Spinal cord (tissue), 10 donors: ENCODE results near the gene PAX5. TPM values are rescaled to one million over a fixed set of nuclear protein-coding genes. Genes with fewer than 3 reads are reported as not detected.
A peak's percentile ranks its signal among the peaks of the same experiment; 100 is the strongest.

ENCODE experiments used
- DNase-seq, 6 donors: peaks; one replicate each; pipeline versions ENCODE4 v3.0.0 to v3.0.0-alpha.2; 2013 to 2015; ENCODE audit warnings: low spot score in 6 of 6, low read depth in 4 of 6
- H3K27ac ChIP-seq: one replicate; pipeline ENCODE4 v1.5.1; 2013; ENCODE audit warnings: low read depth, low read length, control low read depth
- H3K27me3 ChIP-seq: one replicate; pipeline ENCODE4 v1.6.1; 2013; ENCODE audit warnings: low read length; ENCODE audit not compliant: control insufficient read depth, insufficient read depth
- H3K36me3 ChIP-seq: one replicate; pipeline ENCODE4 v1.6.1; 2013; ENCODE audit warnings: low read length; ENCODE audit not compliant: control insufficient read depth, insufficient read depth
- H3K4me1 ChIP-seq: one replicate; pipeline ENCODE4 v1.6.1; 2013; ENCODE audit warnings: low read length; ENCODE audit not compliant: control insufficient read depth, insufficient read depth
- H3K4me3 ChIP-seq: one replicate; pipeline ENCODE4 v1.5.1; 2013; ENCODE audit warnings: low read depth, low read length, control low read depth
- H3K9me3 ChIP-seq: one replicate; pipeline ENCODE4 v1.6.1; 2013; ENCODE audit warnings: low read length; ENCODE audit not compliant: control insufficient read depth, insufficient read depth
- WGBS: methylation state at CpG from one replicate; pipeline ENCODE4 v1.1.5; 2013; ENCODE audit warnings: missing lambda C conversion rate; ENCODE audit not compliant: insufficient coverage; 5-methylcytosine and 5-hydroxymethylcytosine counted together
- polyA plus RNA-seq, 2 donors: library from polyadenylated mRNA; unstranded; fragments of 120-200 nt; gene quantifications; one replicate each; pipeline ENCODE4 v1.2.1, GENCODE V29; 2013; ENCODE audit not compliant: insufficient read length in 2 of 2
- total RNA-seq, 2 donors: library from RNA; depleted of rRNA in 1 of 2; stranded (reverse); fragments of 120-200 nt in 1 of 2; fragments of >200 nt in 1 of 2; gene quantifications; one replicate each; pipeline versions ENCODE4 v1.2.3 to v1.2.4, GENCODE V29; 2013 to 2014
- donor health status: healthy.

Gene PAX5
- total and polyA plus RNA-seq, 4 donors = 0.89 to 2.6 (median 1.1) TPM

- no peak overlapping the region for H3K4me3 ChIP-seq
- DNase-seq = peak in 2 of 6 donors; percentile 84 to 88
- peaks cover 6% of the 10 kb centered on the region for H3K27me3 ChIP-seq
- H3K36me3 ChIP-seq = no peaks in the 10 kb centered on the region
- no peaks in the 10 kb centered on the region for H3K9me3 ChIP-seq
- WGBS = 27% methylated on average over 23 of the region's 31 CpGs
- peaks cover 29% of the 10 kb centered on the region for H3K4me1 ChIP-seq
- H3K27ac ChIP-seq = no peak overlapping the region
These were observed 169.3 kb downstream of the PAX5 start for GRCh38 chr9:36864491-36865410.

DNA sequence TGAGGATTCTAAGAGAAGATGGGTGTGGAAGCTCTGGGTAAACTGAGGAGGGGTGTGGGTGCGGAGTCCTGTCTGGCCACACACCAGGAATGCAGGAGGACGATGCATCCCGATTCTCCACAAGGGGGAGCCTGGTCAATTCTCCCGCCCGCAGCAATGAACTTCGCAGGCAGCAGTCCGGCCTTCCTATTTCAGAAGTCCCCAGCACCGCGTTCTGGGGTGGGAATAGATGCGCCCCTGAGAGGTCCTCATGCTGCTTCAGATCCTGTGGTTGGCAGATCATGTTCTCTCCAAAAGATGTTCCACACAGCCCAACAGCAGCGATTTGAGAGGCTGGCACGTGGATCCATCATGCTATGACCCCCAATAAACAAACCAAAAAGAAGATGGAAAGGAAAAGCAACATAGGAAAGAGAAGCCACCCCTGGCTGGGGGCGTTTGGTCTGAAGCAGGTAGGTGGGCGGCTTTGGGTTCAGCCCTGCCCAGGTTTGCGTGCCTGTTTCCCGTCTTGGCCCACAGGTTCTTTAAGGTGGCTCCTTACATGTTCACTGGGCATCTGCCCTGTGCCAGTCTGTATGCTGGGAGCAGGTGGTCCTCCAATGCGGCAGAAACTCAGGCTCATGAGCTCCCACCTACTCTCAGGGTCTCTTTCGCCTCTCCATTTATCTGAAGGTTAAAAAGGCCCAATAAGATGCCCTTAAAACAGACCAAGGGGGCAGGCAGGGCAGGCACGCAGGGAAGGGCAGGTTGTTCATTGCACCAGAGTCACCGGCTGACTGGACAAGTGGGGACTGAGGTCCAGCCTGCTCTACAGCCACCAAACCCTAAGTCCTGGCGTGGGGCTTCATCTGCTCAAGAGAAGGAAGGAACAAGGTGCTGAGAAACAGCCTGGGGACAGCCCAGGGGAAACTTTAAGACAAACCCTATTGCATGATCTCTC is 171.6 kb downstream of the PAX5 start:
- DNase-seq = peak in 2 of 6 donors; percentile 64 to 85
- H3K4me3 ChIP-seq = no peak overlapping the region
- no peaks in the 10 kb centered on the region for H3K9me3 ChIP-seq
- no peak overlapping the region for H3K27ac ChIP-seq
- WGBS = 51% methylated on average over 19 of the region's 21 CpGs
- peaks cover 21% of the 10 kb centered on the region for H3K4me1 ChIP-seq
- peaks cover 9% of the 10 kb centered on the region for H3K27me3 ChIP-seq
- no peaks in the 10 kb centered on the region for H3K36me3 ChIP-seq

DNA sequence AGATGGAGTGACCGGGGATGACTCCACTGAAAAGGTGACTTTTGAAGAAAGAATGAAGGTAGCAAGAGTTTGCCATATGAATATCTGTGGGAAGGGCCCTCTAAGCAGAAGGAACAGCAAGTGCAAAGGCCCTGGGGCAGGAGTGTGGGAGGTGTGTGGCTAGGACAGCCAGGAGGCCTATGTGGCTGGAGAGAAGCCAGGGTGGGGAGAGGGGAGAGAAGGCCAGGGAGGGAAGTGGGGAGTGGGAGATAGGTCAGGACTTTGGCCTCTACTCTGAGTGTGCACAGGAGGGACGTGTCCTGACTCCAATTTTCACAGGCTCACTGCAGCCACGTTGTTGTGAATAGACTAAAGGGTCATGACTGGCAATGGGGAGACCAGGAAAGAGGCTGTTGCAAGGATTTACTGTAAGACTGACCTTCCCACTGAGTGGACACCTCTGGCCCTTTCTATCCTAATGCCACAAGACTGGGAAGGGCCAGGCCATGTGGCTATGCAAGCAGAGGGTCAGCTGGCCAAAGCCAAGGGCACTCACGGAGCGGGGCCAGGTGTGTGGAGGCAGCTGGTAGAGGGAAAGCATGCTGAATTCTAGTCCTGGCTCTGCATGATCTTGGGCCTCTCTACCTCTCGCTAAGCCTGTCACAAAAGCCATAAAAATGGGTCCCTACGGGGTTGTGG is 172.4 kb downstream of the PAX5 start:
- WGBS = 84% methylated on average over 4 of the region's 7 CpGs
- H3K27ac ChIP-seq = no peak overlapping the region
- no peaks in the 10 kb centered on the region for H3K9me3 ChIP-seq
- peaks cover 21% of the 10 kb centered on the region for H3K4me1 ChIP-seq
- H3K4me3 ChIP-seq = no peak overlapping the region
- no peak for DNase-seq
- peaks cover 9% of the 10 kb centered on the region for H3K27me3 ChIP-seq
- no peaks in the 10 kb centered on the region for H3K36me3 ChIP-seq

DNA sequence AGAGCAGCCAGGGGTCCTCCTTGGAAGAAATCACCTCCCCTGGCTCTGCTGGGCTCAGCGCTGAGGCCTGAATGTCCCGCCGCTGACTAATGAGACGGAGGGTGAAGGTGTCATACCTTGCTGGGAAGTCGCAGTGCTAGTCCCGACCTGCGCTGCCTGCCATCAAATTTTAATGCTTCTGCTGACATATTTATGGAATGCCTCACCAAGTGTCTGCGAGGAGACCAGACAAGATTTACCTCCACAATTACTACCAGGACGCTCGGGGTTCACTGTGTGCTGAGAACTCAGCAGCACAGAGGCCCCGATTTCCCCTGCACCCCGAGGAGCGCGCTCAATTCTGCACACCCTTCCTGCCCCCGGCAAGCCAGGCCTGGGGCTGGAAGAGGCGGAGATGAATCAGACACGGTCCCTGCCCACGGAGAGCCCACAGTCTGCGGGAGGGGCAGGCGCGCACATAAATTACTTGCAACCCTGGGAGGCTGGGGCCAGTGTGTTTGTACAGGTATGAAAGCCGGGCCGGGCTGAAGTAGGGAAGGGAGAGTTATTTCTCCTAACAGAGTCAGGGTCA is 175.2 kb downstream of the PAX5 start:
- Histone ChIP-seq H3K36me3 (no peaks in the 10 kb centered on the region), H3K4me1 (peaks cover 17% of the 10 kb centered on the region), H3K4me3 (no peak overlapping the region), H3K27me3 (peaks cover 9% of the 10 kb centered on the region), H3K27ac (no peak overlapping the region), H3K9me3 (no peaks in the 10 kb centered on the region)
- DNase-seq = peak in 1 of 6 donors; percentile 49
- WGBS = 55% methylated on average over 21 of the region's 23 CpGs

GRCh38 chr9:36855448-36856315 is 178.4 kb downstream of the PAX5 start:
- H3K36me3 ChIP-seq = no peaks in the 10 kb centered on the region
- WGBS = 80% methylated on average over 9 of the region's 9 CpGs
- no peak for DNase-seq

GRCh38 chr9:36854751-36855150 is 179.3 kb downstream of the PAX5 start:
- peaks cover 17% of the 10 kb centered on the region for H3K4me1 ChIP-seq
- DNase-seq = no peak
- WGBS = 47% methylated on average over 6 of the region's 10 CpGs
- H3K36me3 ChIP-seq = no peaks in the 10 kb centered on the region
- no peak overlapping the region for H3K4me3 ChIP-seq
- H3K27ac ChIP-seq = no peak overlapping the region
- no peaks in the 10 kb centered on the region for H3K9me3 ChIP-seq
- peaks cover 9% of the 10 kb centered on the region for H3K27me3 ChIP-seq

More at GRCh38 chr9:36855448-36856315, 178.4 kb downstream of the PAX5 start:
- H3K27me3 ChIP-seq = peaks cover 9% of the 10 kb centered on the region
- no peak overlapping the region for H3K4me3 ChIP-seq
- peaks cover 17% of the 10 kb centered on the region for H3K4me1 ChIP-seq
- H3K27ac ChIP-seq = no peak overlapping the region
- no peaks in the 10 kb centered on the region for H3K9me3 ChIP-seq

- 59% methylated on average over 6 of the region's 13 CpGs for WGBS
- no peak for DNase-seq
- Histone ChIP-seq H3K9me3 (no peaks in the 10 kb centered on the region), H3K4me1 (peaks cover 15% of the 10 kb centered on the region), H3K4me3 (no peak overlapping the region), H3K36me3 (no peaks in the 10 kb centered on the region), H3K27ac (no peak overlapping the region), H3K27me3 (peaks cover 4% of the 10 kb centered on the region)
These were observed 180.0 kb downstream of the PAX5 start for GRCh38 chr9:36854034-36854433.

GRCh38 chr9:36853233-36853632 is 180.8 kb downstream of the PAX5 start:
- no peak for DNase-seq
- no peak overlapping the region for H3K4me3 ChIP-seq
- H3K4me1 ChIP-seq = peaks cover 14% of the 10 kb centered on the region
- no CpG with 5 or more reads among the region's 1 CpG for WGBS
- no peaks in the 10 kb centered on the region for H3K36me3 ChIP-seq
- H3K9me3 ChIP-seq = no peaks in the 10 kb centered on the region
- peaks cover 3% of the 10 kb centered on the region for H3K27me3 ChIP-seq
- H3K27ac ChIP-seq = no peak overlapping the region
